Ammon's horn (tissue), 1 donor: ENCODE data around the gene UPK3BL1.
A peak's percentile ranks its signal among the peaks of the same experiment; 100 is the strongest.
"Not testable (repeated sequence)": the region's sequence is repeated elsewhere in the genome, so short reads cannot be mapped to it uniquely, and the experiment has no call there.

Experiments
- DNase-seq: peaks from one replicate; pipeline ENCODE4 v3.0.0-alpha.2; 2016; ENCODE audit warnings: low spot score

Gene UPK3BL1

DNA sequence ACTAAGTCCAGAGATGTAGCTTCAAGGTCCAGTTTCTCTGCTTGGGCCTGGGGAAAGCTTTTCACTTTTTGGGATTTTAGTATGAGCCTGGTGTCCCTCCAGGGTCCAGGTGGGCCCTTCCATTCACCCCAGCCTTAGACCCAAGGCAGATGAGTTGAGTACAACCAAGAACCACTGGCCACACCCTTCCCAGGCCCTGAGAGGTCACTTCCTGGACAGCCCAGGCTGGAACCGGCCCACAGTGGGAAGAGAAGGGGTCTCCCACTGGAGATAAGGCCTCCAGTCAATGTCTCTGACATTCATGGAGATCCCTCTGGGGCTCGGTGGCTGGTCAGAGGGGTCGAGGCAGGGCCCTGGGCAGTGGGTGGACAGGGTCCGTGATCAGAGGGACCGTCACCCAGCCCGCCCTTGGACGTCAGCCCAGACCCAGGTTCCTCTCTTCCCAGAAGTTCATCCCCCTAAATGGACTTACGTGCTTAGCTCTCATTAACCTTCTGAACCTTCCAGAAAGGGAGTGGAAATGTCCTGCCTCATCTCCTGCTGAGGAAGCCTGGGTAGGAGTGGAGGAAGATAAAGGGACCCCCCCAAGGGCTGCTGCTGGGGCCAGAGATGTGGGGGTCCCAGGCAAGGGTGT is 15.2 kb downstream of the UPK3BL1 start:
- DNase-seq = not testable (repeated sequence)

DNA sequence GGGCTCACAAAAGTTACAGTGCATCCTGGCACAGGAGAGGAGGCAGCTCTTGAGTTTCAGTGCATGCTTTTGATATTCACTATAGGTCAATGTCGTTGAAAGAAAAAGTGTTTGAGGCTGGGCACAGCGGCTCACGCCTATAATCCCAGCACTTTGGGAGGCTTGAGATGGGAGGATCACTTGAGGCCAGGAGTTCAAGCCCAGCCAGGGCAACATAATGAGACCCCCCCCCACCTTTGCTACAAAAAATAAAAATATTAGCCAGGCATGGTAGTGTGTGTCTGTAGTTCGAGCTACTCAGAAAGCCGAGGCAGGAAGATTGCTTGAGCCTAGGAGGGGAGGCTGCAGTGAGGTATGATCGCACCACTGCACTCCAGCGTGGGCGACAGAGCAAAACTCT is 24.5 kb downstream of the UPK3BL1 start:
- DNase-seq = peak; percentile 0

DNA sequence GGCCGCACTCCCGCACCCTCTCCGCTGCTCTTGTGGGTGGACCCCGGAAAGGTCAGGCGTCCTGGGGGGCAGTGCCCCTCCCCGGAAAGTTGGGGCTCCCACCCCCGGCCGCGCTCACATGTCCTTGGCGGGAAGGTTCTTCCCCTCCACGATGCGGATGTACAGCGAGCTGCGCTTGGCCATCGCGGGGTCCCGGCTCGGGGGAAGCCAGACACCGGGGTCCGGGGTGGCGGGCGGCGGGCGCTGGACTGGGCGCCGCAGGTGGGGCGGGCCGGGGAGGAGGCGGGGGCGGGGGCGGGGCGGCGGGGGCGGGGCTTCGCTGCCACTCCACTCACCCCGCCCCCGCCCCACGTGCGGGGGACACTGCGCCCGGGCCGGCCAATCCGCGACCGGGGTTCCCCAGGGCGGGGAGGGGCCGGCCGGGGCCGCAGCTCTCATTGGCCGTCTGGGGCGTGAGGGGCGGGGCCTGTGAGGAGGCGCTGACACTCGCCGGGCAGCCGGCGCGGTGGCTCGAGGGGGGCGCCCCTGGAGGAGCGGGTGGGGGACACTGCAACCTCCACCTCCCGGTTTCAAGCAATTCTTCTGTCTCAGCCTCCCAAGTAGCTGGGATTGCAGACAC is 26.0 kb downstream of the UPK3BL1 start, which contains the start of gene RASA4:
Gene RASA4 (minus strand): TSS at position 250 of the 619 bp plus-strand sequence. CDS start 67 bp downstream, at position 183.
- DNase-seq = peak; percentile 26

DNA sequence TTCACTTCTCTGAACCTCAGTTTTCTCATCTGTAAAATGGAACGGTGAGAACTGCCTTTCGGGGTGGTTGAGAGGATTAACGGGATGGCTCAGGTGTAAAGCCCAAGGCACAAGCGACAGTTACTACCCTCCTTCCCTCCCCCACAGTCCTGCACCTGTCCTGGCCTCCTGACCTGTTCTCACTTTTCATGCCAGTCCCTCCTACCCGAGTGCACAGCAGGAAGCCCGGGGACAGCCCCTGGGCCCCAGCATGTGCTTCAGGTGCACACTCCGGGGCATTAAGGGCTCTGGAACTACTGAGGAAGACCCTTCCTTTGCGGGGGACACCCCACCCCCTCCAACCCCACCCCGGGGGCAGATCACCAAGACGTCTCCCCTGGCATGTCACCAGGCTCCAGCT is 26.7 kb downstream of the UPK3BL1 start:
- not testable (repeated sequence) for DNase-seq

DNA sequence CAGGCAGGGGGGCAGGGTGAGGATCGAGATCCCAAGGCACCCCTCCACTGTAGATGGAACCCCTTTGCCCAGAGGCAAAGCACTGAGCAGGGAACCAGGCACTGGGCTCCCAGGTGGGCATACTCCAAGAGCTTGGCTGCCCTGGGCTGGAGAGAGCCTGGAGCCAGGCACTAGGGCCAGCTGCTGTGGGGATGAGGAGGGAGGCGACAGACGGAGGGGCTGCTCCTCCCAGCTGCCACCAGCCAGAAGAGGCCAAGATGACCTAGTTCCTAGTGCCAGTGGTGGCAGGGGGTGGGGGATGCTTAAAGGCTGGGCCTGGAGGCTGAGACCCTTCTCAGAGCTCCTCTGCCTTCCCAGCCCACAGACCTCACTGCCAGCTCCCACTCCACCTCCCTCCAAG is 27.7 kb downstream of the UPK3BL1 start:
- DNase-seq = not testable (repeated sequence)

DNA sequence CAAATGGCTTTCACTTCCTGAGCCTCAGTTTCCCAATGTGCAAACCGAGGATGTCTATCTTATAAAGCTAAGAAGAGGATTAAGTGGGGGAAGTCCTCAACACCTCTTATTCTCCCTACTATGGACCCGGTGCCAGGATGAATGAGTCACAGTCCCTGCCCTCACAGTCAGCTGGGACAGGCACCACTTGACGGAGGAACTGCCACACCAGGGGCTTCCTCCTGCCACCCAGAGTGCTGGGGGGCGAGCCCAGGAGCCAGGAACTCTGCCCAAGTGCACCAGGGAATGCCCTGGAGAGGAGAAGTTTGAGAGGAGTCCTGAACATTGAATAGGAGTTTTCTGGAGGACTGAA is 28.3 kb downstream of the UPK3BL1 start:
- not testable (repeated sequence) for DNase-seq

DNA sequence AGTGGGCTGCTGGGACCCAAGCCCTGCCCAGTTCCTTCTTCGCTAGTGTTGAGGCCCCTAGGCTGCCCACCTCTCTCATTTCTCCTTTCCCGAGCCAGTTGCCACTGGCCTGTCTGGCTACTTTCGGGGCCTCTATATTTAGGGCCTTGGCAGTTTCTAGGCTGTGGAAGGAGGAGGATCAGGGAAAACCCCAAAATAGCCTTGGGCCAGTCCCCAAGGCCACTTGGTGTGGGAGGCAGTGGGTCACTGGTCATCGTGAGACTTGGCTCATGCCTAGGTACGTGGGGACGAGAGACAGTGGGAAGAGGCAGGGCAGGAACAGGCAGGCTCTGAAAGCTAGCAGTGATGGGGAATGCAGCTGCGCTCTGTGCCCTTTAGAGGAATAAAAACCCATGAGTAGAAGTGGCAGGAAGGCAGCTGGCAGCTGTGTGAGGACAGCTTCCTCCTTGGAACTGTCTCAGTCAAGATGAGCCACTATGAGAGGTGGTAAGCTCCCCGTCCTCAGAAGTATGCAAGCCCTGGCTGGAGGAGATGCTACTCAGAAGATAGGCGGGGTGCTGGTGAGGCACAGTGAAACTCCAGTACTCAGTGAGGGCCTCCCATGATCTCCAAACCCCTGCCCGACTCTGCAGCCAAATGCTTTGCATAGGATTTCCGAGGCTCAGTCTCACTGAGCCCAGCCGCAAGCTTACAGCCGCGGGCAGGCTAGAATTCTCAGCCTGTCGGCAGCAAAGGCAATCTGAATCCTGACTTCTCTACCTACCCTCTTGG is 28.8 kb downstream of the UPK3BL1 start:
- not testable (repeated sequence) for DNase-seq

DNA sequence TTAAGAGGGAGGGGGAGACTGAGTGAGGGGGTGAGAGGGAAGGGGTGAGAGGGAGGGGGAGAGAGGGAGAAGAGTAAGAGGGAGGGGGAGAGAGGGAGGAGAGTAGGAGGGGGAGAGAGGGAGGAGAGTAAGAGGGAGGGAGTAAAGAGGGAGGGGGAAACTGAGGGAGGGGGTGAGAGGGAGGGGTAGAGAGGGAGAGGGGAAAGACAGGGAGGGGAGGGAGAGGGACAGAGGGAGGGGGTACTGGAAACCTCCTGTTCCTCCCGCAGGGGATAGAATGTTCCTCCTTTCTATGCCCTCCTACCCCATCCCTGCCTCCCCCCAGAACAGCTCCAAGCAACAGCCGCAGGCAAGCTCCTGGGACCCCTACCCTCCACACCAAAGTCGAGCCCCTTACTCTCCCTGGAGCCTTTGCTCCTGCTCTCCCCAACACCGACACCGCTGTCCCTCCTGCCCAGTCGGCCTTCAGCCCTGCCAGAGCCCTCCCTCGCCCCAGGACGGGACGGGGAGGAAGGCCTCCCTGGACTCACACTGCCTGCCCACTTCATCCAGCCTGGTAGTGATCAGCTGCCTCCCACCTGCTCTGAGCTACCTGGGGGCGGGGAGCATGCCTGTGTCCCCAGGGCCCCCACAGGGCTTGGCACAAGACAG is 30.8 kb downstream of the UPK3BL1 start:
- DNase-seq = peak; percentile 23

DNA sequence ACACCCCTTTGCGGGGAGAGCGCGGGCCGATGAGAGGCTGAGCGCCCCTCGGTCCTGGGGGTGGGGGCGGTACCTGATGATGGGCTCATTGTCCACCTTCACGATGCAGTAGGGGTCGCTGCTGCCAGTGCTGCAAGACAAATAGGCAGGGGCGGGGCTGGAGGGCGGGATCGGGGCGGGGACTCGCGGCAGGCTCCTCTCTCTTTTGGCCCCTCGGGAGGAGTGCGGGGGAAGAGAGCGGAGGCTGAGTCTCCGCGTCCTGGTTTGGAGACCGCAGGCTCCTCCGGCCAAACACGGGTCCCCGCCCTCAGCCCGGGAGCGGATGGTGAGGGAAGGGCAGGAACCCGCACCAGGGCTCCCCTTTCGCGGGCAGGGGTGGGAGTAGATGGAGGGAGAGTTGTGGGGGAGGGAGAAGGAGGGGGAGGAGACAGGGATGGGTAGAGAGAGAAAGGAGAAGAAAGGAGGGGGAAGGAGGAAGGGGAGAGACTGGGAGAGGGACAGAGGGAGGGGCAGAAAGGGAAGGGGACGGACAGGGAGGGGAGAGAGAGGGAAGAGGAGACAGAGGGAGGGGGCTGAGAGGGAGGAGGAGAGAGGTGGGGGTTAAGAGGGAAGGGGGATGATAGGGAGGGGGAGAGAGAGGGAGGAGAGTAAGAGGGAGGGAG is 31.4 kb downstream of the UPK3BL1 start:
- not testable (repeated sequence) for DNase-seq

DNA sequence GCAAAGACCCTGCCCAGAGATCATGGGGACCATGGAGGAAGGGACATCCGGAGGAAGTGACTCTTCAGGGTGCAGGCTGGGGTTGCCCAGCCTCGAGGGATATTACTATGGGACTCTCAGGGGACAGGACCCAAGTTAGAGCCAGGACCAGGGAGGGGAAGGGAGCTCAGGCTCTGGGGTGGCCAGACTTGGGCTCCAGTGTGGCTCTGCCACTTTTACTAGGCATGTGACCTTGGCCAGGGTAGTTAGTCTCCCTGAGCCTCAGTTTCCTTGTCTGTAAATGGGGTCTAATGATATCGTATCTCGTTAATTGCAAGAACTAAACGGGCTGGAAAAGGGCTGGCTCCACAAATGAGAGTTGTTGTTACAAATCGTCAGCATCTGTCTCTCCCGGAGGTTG is 32.1 kb downstream of the UPK3BL1 start:
- not testable (repeated sequence) for DNase-seq

DNA sequence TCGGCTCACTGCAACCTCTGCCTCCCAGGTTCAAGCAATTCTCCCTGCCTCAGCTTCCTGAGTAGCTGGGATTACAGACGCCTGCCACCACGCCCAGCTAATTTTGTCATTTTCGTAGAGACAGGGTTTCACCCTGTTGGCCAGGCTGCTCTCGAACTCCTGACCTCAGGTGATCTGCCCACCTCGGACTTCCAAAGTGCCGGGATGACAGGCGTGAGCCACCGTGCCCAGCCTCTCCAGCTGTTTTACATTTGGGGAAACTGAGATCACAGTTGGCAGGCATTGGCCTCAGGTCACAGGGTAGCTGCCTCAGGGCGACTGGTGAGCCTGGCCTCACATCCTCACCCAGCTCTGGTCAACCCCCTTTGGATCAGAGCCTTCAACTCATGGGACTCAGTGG is 32.9 kb downstream of the UPK3BL1 start:
- DNase-seq = not testable (repeated sequence)

DNA sequence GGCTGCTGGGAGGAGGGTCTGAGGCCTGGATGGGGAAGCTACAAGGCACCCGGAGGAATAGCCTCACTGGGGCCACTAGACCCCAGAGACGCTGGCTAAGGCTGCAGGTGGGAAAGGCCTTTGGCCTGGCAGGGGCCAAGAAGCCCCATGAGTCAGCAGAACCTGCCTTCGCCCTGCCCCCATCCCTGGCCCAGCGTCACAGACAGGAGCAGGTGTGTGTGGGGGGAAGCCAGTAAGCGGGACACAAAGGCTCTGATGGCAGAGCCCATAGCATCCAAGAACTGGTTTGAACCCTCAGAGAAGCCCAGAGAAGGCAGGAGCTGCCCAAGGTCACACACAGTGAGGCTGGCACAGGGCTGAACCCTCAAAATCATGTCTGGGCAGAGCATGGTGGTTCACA is 35.7 kb downstream of the UPK3BL1 start:
- DNase-seq = not testable (repeated sequence)

DNA sequence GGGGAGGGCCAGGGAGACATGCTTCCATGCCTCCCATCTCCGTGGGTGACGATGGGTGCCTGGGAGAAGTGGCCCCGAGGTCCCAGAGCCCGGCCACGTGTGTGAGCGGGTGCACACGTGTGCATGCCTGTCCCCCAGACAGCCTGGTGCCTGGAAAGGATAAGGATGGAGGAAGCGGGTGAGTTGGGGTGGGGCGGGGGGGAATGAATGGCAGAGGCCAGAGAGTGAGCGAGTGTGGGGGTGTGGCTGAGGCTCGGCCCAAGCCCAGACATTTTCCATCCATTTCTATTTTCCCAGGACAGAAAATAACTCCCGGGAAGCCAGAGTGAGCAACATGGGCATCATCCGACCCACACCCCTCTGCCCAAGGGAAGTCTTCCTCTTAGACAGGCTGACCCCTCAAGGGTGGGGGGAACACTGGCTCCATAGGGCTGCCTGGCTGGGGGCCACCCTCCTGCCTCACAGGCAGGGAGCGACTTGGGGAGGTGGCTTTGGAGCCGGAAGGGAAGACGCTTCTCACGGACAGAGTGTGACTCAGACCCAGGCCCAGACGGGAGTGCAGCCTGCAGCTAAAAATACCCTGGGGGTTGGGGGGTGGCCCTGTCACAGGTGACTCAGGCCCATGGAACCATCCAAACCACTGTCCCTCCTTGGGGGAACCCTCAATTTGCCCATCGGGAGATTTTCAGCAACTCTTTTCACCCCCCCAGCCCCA is 38.0 kb downstream of the UPK3BL1 start:
- DNase-seq = not testable (repeated sequence)

DNA sequence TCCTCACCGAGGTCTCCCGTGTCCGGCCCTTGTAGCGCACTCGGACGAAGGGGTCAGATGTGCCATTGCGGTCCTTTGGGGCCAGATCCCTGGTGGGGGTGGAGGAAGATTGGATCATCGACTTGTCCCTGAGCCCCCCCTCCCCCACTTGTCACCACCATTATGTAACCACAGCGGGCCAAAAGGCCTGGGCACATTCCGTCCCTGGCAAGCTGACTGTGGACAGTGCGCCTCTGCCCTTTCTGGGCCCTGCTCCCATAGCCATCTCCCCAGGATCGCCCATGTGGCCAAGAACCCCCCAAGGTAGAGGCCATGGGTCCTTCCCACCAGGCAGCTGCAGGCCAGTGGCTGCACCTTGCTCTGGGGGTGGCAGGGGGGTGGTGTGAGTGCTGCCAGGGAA is 40.3 kb downstream of the UPK3BL1 start:
- not testable (repeated sequence) for DNase-seq

DNA sequence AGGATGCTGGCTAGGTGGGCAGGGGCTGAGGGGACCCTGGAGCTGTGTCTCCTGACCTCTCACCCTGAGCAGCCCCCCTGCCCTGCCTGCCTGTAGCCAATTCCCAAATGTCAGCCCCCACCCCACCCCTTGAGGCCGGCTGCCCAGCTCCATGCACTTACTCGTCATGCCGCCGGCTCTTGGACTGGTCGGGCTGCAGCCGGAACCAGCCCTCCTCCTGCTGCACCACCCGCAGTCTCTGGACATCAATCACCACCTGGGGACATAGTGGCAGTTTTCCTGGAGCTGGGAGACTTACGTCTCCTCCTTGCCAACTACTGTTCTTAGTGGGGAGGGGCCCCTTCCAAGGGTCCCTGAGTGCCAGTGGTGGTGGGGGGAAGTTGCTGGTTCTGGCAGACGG is 42.9 kb downstream of the UPK3BL1 start:
- not testable (repeated sequence) for DNase-seq

DNA sequence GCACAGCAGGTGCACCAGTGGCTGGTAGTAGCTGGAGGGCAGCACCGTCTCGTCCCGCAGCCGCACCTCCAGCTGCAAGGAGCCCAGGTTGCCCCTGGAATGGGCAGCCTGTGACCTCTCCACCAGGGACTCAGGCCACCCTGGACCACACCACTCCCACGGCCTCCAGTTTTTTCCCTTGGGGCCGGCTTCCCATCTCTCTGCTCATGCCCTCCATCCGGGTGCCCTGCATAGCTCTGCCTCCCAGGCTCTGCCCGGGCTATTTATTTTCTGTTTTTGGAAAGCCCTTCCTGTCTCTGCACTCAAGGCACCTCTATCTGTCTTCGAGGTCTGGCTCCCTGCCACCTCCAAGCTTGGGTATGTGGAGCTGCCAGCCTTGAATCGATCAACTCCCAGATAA is 46.6 kb downstream of the UPK3BL1 start:
- not testable (repeated sequence) for DNase-seq

DNA sequence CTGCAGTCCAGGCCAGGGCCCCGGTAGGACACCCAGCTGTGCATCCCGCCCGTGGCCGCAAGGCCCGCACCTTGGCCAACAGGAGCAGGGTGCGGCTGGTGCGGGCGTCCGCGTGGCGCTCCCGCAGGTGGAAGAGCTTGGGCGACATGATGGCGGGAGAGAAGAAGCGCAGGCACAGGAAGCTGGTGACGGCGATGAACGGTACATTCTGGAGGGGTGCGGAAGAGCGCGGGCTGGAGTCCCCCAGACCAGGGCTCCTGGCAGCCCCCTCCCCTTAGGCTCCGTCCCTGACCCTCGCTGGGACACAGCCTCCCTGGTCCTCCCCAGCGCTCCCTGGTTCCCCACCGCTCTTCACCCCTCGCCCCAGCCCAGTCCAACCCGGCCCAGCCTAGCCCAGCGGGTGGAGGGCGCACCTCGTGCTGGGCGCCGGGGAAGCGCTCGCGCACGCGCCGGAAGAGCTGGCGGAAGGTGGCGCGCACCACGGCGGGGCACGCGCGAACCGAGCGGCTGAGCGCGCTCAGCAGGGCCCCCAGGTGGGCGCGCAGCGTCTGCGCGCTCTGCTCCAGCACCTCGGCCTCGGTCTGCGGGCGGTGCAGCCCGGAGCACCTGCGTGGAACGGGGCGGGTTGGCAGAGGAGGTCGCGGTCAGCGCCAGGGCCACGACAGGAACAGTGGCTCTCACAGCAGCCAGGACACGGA is 48.8 kb downstream of the UPK3BL1 start:
- DNase-seq = not testable (repeated sequence)

DNA sequence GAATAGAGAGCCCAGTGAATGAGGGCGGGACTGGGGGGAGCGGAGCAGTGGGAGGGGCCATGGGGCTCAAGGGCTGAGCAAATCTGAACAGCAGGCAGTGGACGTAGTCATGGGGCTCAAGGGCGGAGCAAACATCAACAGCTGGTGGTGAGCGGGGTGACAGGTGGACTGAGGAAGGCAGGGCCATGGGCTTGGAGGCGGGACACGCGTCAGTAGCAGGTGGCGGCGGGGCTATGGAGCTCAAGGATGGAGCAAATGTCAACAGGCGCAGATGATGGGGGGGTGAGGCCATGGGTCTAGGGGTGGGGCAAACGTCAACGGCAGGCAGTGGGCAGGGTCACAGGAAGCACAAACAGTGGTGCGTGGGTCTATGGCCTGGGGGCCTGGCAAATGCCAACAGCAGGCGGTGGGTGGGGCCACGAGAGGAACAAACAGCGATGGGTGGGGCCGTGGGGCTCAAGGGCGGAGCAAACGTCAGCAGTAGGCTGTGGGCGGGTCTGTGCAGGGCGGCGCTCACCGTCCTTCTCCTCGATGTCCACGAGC is 50.0 kb downstream of the UPK3BL1 start:
- DNase-seq = not testable (repeated sequence)

DNA sequence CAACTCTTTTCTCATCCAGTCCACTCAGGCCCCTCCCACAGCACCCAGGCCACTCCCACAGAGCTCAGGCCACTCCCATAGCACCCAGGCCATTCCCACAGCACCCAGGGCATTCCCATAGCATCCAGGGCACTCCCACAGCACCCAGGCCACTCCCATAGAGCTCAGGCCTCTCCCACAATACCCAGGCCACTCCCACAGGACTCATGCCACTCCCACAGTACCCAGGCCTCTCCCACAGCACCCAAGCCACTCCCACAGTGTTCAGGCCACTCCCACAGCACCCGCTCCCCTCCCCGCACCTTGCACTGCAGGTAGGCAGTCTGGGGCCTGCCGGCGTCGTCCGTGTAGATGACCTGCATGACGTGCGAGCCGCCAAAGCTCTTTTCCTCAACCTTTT is 52.7 kb downstream of the UPK3BL1 start:
- not testable (repeated sequence) for DNase-seq
